Kidney epithelial cell (primary cell): ENCODE data around the gene MAD1L1. TPM values are rescaled to one million over a fixed set of nuclear protein-coding genes. Genes with fewer than 3 reads are reported as not detected.

Experiments
- DNase-seq: peaks from one replicate; pipeline ENCODE4 v3.0.0-alpha.2; 2010; ENCODE audit warnings: low read depth
- H3K27me3 ChIP-seq: 2 replicates; pipeline ENCODE4 v1.6.0; 2011; ENCODE audit warnings: low read length; ENCODE audit not compliant: control insufficient read depth, insufficient read depth
- H3K36me3 ChIP-seq: 2 replicates; pipeline ENCODE4 v1.5.1; 2011; ENCODE audit warnings: low read length; ENCODE audit not compliant: control insufficient read depth, insufficient read depth
- H3K4me3 ChIP-seq: 2 replicates; pipeline ENCODE4 v1.5.1; 2011; ENCODE audit warnings: low read depth, mild to moderate bottlenecking, control low read depth, low read length
- CTCF ChIP-seq: IDR thresholded peaks from 2 replicates; pipeline ENCODE4 v1.5.1; 2011; ENCODE audit warnings: mild to moderate bottlenecking, moderate library complexity, low read length, control low read depth, inconsistent platforms; ENCODE audit not compliant: insufficient read depth, poor library complexity, severe bottlenecking
- total RNA-seq: library from RNA; depleted of rRNA; stranded (reverse); fragments of >200 nt; gene quantifications from 2 replicates; pipeline ENCODE4 v1.2.3, GENCODE V29; 2015

The MAD1L1 gene
- total RNA-seq, 1 donor from 2014 or later = 61.2 TPM

GRCh38 chr7:2045559-2046405, 187.0 kb downstream of the MAD1L1 start:
- H3K36me3 ChIP-seq = no peaks in the 10 kb centered on the region
- no peaks in the 10 kb centered on the region for H3K27me3 ChIP-seq
- no peak for TF ChIP-seq CTCF
- no peak overlapping the region for H3K4me3 ChIP-seq
- DNase-seq = no peak

GRCh38 chr7:2044883-2045471, 187.8 kb downstream of the MAD1L1 start:
- no peak for TF ChIP-seq CTCF
- H3K36me3 ChIP-seq = no peaks in the 10 kb centered on the region
- no peaks in the 10 kb centered on the region for H3K27me3 ChIP-seq
- DNase-seq = no peak
- no peak overlapping the region for H3K4me3 ChIP-seq

DNA sequence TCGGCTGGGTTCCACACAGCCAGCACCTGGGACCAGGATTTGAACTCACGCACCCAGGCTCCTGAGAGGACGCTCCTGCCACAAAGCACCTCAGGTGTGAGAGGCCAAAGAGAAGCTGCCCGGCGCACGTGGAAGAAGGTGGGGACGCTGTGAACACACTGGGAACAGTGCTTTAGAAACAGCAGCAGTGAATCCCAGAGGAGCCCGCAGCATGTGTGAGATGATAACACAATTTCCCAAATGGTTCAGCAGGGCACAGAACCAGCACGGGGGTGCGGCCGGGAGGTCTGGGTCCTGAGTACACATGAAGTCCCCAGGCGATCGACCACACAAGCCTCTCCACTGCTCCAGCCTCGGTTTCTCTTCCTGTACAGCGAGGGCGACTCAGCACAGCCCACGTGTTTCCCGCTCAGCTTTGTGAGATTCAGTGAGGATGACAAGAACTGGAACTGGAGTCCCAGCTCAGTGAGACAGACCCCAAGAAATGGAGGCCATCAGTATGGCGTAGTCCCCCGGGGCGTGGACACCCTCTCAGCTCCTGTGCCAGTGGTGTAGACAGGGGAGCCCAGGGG, 188.3 kb downstream of the MAD1L1 start:
- DNase-seq = no peak
- Histone ChIP-seq H3K27me3 (no peaks in the 10 kb centered on the region), H3K4me3 (no peak overlapping the region), H3K36me3 (no peaks in the 10 kb centered on the region)
- no peak for TF ChIP-seq CTCF

GRCh38 chr7:2043316-2044039, 189.3 kb downstream of the MAD1L1 start:
- TF ChIP-seq CTCF = no peak
- Histone ChIP-seq H3K27me3 (no peaks in the 10 kb centered on the region), H3K4me3 (no peak overlapping the region), H3K36me3 (no peaks in the 10 kb centered on the region)
- DNase-seq = no peak

- no peaks in the 10 kb centered on the region for H3K36me3 ChIP-seq
These were observed 190.1 kb downstream of the MAD1L1 start for GRCh38 chr7:2042650-2043049.

More at GRCh38 chr7:2042650-2043049, 190.1 kb downstream of the MAD1L1 start:
- TF ChIP-seq CTCF = no peak
- Histone ChIP-seq H3K27me3 (no peaks in the 10 kb centered on the region), H3K4me3 (no peak overlapping the region)
- DNase-seq = no peak
